Activated CD4-positive, alpha-beta memory T cell treated with anti-CD3 and anti-CD28 coated beads, Interleukin-2, amount 10 ng/mL, durations not matched to agents 7 days and 5 days (primary cell): ENCODE results near the gene ZSCAN4. TPM values are rescaled to one million over a fixed set of nuclear protein-coding genes. Genes with fewer than 3 reads are reported as not detected.

Experiments
- CTCF ChIA-PET: fragments of 350-600 bp; sonication (Branson Sonifier 250); formaldehyde crosslinking; loops from one replicate; lab custom pipeline; 2021; ENCODE audit warnings: antibody characterized with exemption, inconsistent platforms; lab: Charles Lee
- POLR2A ChIA-PET: fragments of 350-600 bp; sonication (Branson Sonifier 250); formaldehyde crosslinking; loops from one replicate; lab custom pipeline; 2021; ENCODE audit warnings: antibody characterized with exemption; lab: Charles Lee
- DNase-seq: peaks from one replicate; pipeline ENCODE4 v3.0.0-alpha.2; 2020
- H3K27ac Mint-ChIP-seq: one replicate; pipeline ENCODE4 v1.8.0; 2021; ENCODE audit warnings: mild to moderate bottlenecking, mixed read lengths
- H3K27me3 Mint-ChIP-seq: one replicate; pipeline ENCODE4 v1.8.0; 2021; ENCODE audit warnings: mixed read lengths
- H3K36me3 Mint-ChIP-seq: one replicate; pipeline ENCODE4 v1.8.0; 2021; ENCODE audit warnings: low read depth, mixed read lengths
- H3K4me1 Mint-ChIP-seq: one replicate; pipeline ENCODE4 v1.8.0; 2021; ENCODE audit warnings: mixed read lengths
- H3K4me3 Mint-ChIP-seq: one replicate; pipeline ENCODE4 v1.8.0; 2021; ENCODE audit warnings: mild to moderate bottlenecking, mixed read lengths
- H3K9me3 Mint-ChIP-seq: one replicate; pipeline ENCODE4 v1.8.0; 2021; ENCODE audit warnings: mixed read lengths
- total RNA-seq, 2 experiments: library from RNA; stranded (reverse); gene quantifications; one replicate each; pipeline ENCODE4 v1.2.3, GENCODE V29; 2021

The ZSCAN4 gene
- not detected for total RNA-seq

- H3K27me3 Mint-ChIP-seq: peaks cover 10% of the 10 kb centered on the region
- ChIA-PET CTCF (no interaction called here), POLR2A (no interaction called here)
- no peaks in the 10 kb centered on the region for H3K36me3 Mint-ChIP-seq
- no peak for DNase-seq
- peaks cover 11% of the 10 kb centered on the region for H3K9me3 Mint-ChIP-seq
- H3K4me3 Mint-ChIP-seq: no peak within 1 kb of the TSS
- no peak within 1 kb of the TSS for H3K27ac Mint-ChIP-seq
- H3K4me1 Mint-ChIP-seq: peaks cover 1% of the 10 kb centered on the region
Observed at GRCh38 chr19:57668635-57669034, at the start of gene ZSCAN4. ZSCAN4 (plus strand) TSS chr19:57668935; CDS start chr19:57676146, 7,211 bp downstream.

- Mint-ChIP-seq H3K4me1 (no peaks in the 10 kb centered on the region), H3K9me3 (peaks cover 85% of the 10 kb centered on the region), H3K27ac (no peak overlapping the region), H3K36me3 (peaks cover 84% of the 10 kb centered on the region), H3K27me3 (no peaks in the 10 kb centered on the region), H3K4me3 (no peak overlapping the region)
- ChIA-PET POLR2A (no interaction called here), CTCF (no interaction called here)
- no peak for DNase-seq
Observed at GRCh38 chr19:57620673-57621348, 47.9 kb upstream of the ZSCAN4 start.

- peaks cover 70% of the 10 kb centered on the region for H3K9me3 Mint-ChIP-seq
- POLR2A ChIA-PET: no interaction called here
Observed at GRCh38 chr19:57623091-57623490, 45.6 kb upstream of the ZSCAN4 start.

GRCh38 chr19:57632987-57633831 is 35.5 kb upstream of the ZSCAN4 start, which contains the start of gene ZNF211:
ZNF211 (plus strand) TSS chr19:57633168; CDS start chr19:57633347, 179 bp downstream.
- Mint-ChIP-seq H3K4me3 (peak within 1 kb of the TSS; percentile 93), H3K27ac (peak within 1 kb of the TSS; percentile 75), H3K27me3 (no peaks in the 10 kb centered on the region), H3K9me3 (peaks cover 36% of the 10 kb centered on the region), H3K36me3 (peaks cover 45% of the 10 kb centered on the region), H3K4me1 (peaks cover 19% of the 10 kb centered on the region)
- DNase-seq: peak; percentile 89
- POLR2A ChIA-PET: interaction anchor here (0.7 to 2.2 kb wide), 11 partner anchors 16 to 370 kb away, joined by 3 to 13 read pairs (median 4); partner anchors contain the start of genes ZNF134, ZNF550, ZNF551 and ZNF552
- CTCF ChIA-PET: interaction anchor here (1.5 kb wide), 1 partner anchor 48 kb away, joined by 9 read pairs; the partner anchor contains the start of gene ZNF551

More at GRCh38 chr19:57623091-57623490, 45.6 kb upstream of the ZSCAN4 start:
- no peaks in the 10 kb centered on the region for H3K27me3 Mint-ChIP-seq
- H3K4me3 Mint-ChIP-seq: no peak overlapping the region
- no peaks in the 10 kb centered on the region for H3K4me1 Mint-ChIP-seq
- peaks cover 61% of the 10 kb centered on the region for H3K36me3 Mint-ChIP-seq
- CTCF ChIA-PET: no interaction called here
- DNase-seq: no peak
- H3K27ac Mint-ChIP-seq: no peak overlapping the region

GRCh38 chr19:57633832-57634131 is 35.0 kb upstream of the ZSCAN4 start:
- ChIA-PET CTCF (interaction anchor here (1.5 kb wide), 1 partner anchor 48 kb away, joined by 9 read pairs; the partner anchor contains the start of gene ZNF551), POLR2A (interaction anchor here (0.7 to 2.2 kb wide), 8 partner anchors 18 to 369 kb away, joined by 3 to 13 read pairs (median 4); partner anchors contain the start of genes ZNF134, ZNF550, ZNF551 and ZNF552)
- H3K4me3 Mint-ChIP-seq: peak overlapping the region; percentile 93
- H3K27me3 Mint-ChIP-seq: no peaks in the 10 kb centered on the region
- peaks cover 51% of the 10 kb centered on the region for H3K36me3 Mint-ChIP-seq
- H3K9me3 Mint-ChIP-seq: peaks cover 39% of the 10 kb centered on the region
- peak overlapping the region; percentile 75 for H3K27ac Mint-ChIP-seq
- DNase-seq: no peak
- H3K4me1 Mint-ChIP-seq: peaks cover 19% of the 10 kb centered on the region

- POLR2A ChIA-PET: interaction anchor here (1.1 kb wide), 1 partner anchor 45 kb away, joined by 6 read pairs; no protein-coding TSS in a partner anchor
- peaks cover 58% of the 10 kb centered on the region for H3K9me3 Mint-ChIP-seq
- DNase-seq: no peak
- H3K4me3 Mint-ChIP-seq: no peak overlapping the region
- H3K27me3 Mint-ChIP-seq: no peaks in the 10 kb centered on the region
- peaks cover 19% of the 10 kb centered on the region for H3K4me1 Mint-ChIP-seq
- CTCF ChIA-PET: interaction anchor here (1.5 kb wide), 1 partner anchor 44 kb away, joined by 4 read pairs; the partner anchor contains the start of gene ZNF551
- H3K36me3 Mint-ChIP-seq: peaks cover 82% of the 10 kb centered on the region
- H3K27ac Mint-ChIP-seq: no peak overlapping the region
Observed at GRCh38 chr19:57637379-57637778, 31.4 kb upstream of the ZSCAN4 start.

- no peak overlapping the region for H3K27ac Mint-ChIP-seq
- ChIA-PET CTCF (interaction anchor here (0.6 kb wide), 1 partner anchor 1475 kb away, joined by 4 read pairs; no protein-coding TSS in a partner anchor), POLR2A (no interaction called here)
- H3K36me3 Mint-ChIP-seq: peaks cover 65% of the 10 kb centered on the region
- no peak for DNase-seq
- no peak overlapping the region for H3K4me3 Mint-ChIP-seq
- H3K27me3 Mint-ChIP-seq: no peaks in the 10 kb centered on the region
- no peaks in the 10 kb centered on the region for H3K4me1 Mint-ChIP-seq
- peaks cover 70% of the 10 kb centered on the region for H3K9me3 Mint-ChIP-seq
Observed at GRCh38 chr19:57641715-57642234, 27.0 kb upstream of the ZSCAN4 start.

GRCh38 chr19:57642396-57643046 is 26.2 kb upstream of the ZSCAN4 start:
- Mint-ChIP-seq H3K4me1 (no peaks in the 10 kb centered on the region), H3K27me3 (no peaks in the 10 kb centered on the region), H3K27ac (no peak overlapping the region), H3K4me3 (no peak overlapping the region), H3K36me3 (peaks cover 58% of the 10 kb centered on the region), H3K9me3 (peaks cover 63% of the 10 kb centered on the region)
- POLR2A ChIA-PET: no interaction called here
- CTCF ChIA-PET: no interaction called here
- DNase-seq: no peak

- Mint-ChIP-seq H3K27me3 (no peaks in the 10 kb centered on the region), H3K4me3 (no peak overlapping the region), H3K27ac (no peak overlapping the region), H3K4me1 (no peaks in the 10 kb centered on the region), H3K36me3 (peaks cover 46% of the 10 kb centered on the region), H3K9me3 (peaks cover 62% of the 10 kb centered on the region)
- CTCF ChIA-PET: no interaction called here
- DNase-seq: no peak
- POLR2A ChIA-PET: no interaction called here
Observed at GRCh38 chr19:57643734-57644133, 25.0 kb upstream of the ZSCAN4 start.

GRCh38 chr19:57648331-57649003 is 20.3 kb upstream of the ZSCAN4 start:
- CTCF ChIA-PET: no interaction called here
- DNase-seq: no peak
- Mint-ChIP-seq H3K4me3 (no peak overlapping the region), H3K4me1 (peaks cover 9% of the 10 kb centered on the region), H3K27me3 (no peaks in the 10 kb centered on the region), H3K36me3 (peaks cover 8% of the 10 kb centered on the region), H3K9me3 (peaks cover 48% of the 10 kb centered on the region), H3K27ac (no peak overlapping the region)
- POLR2A ChIA-PET: no interaction called here

- Mint-ChIP-seq H3K4me1 (peaks cover 9% of the 10 kb centered on the region), H3K9me3 (peaks cover 61% of the 10 kb centered on the region), H3K36me3 (peaks cover 15% of the 10 kb centered on the region), H3K27ac (no peak overlapping the region), H3K27me3 (no peaks in the 10 kb centered on the region), H3K4me3 (no peak overlapping the region)
- ChIA-PET CTCF (no interaction called here), POLR2A (no interaction called here)
- DNase-seq: no peak
Observed at GRCh38 chr19:57651654-57651996, 17.1 kb upstream of the ZSCAN4 start.

GRCh38 chr19:57653689-57654088 is 15.0 kb upstream of the ZSCAN4 start:
- ChIA-PET POLR2A (no interaction called here), CTCF (no interaction called here)
- H3K27ac Mint-ChIP-seq: no peak overlapping the region
- peaks cover 15% of the 10 kb centered on the region for H3K36me3 Mint-ChIP-seq
- no peaks in the 10 kb centered on the region for H3K27me3 Mint-ChIP-seq
- peaks cover 9% of the 10 kb centered on the region for H3K4me1 Mint-ChIP-seq
- peaks cover 57% of the 10 kb centered on the region for H3K9me3 Mint-ChIP-seq
- DNase-seq: no peak
- no peak overlapping the region for H3K4me3 Mint-ChIP-seq
